Germinal center (tissue), 1 donor: Measurements from ENCODE around the gene CEP41.

Source experiments
- DNase-seq: peaks from one replicate; pipeline ENCODE4 v3.0.0; 2012; ENCODE audit warnings: mixed read lengths, low spot score

The CEP41 gene

DNA sequence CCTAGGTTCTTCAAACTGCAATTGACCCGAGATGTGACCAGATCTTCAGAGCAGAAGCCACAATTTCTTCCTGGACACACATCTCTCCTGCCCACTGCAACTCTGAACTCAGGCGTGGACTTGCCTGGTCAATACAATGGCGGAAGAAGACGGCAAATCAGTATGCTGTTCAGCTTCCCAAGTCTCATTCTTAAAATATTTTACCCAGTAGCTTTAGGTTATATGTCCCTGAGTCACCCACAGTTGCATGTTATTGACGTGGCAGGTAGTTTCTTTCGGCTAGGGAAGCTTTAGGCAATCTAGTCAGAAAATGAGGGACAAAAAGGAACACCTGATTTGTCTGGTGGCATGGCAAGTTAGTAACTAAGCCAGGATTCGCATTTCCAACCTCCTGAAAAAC lies 22.5 kb downstream of the CEP41 start:
- no peak for DNase-seq

DNA sequence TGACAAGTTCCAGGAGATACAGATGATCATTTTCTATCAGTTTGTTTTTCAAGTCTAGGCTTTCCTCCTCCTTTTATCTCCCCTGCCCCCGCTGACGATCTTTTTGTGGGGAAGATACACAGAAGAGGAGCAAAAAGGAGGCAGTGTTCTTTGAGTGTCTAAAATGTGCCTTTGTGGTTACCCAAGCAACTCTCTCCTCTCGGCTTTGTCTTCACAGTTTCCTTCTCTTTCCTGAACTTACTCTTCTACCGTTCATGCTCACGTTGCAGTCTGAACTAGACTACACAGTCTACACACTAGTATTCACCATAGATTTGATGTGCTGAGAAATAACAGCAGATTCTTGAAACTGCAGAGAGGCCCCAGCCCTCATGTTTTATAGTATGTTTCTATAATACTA lies 23.6 kb downstream of the CEP41 start:
- no peak for DNase-seq

DNA sequence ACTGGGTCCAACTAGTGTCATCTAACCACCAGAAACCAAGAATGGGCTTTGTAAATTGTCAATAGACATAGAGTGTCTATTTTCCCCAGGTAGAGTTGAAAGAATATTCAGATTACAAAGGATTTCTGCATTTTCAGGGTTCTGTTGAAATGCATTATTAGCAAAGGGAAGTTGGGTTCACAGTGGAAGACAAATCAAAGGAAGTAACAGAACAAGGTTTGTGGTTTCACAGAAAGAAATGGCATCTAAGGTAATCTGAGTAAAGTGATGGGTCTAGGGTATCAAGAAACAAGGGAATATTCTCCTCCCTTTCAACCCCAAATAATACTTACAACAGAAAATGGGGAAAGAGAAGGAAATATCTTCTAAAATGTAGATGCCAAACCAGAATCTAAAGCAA lies 25.8 kb downstream of the CEP41 start:
- DNase-seq = no peak

DNA sequence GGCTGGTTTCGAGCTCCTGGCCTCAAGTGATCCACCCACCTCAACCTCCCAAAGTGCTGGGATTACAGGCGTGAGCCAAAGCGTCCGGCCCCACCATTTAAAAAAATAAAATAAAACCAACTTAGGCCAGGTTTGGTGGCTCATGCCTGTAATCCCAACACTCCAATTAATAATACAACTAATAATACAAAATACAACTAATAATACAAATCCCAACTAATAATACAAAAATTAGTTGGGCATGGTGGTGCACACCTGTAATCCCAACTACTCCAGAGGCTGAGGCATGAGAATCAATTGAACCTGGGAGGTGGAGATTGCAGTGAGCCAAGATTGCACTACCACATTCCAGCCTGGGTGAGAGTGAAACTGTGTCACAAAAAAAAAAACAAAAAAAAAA lies 27.6 kb downstream of the CEP41 start:
- no peak for DNase-seq

DNA sequence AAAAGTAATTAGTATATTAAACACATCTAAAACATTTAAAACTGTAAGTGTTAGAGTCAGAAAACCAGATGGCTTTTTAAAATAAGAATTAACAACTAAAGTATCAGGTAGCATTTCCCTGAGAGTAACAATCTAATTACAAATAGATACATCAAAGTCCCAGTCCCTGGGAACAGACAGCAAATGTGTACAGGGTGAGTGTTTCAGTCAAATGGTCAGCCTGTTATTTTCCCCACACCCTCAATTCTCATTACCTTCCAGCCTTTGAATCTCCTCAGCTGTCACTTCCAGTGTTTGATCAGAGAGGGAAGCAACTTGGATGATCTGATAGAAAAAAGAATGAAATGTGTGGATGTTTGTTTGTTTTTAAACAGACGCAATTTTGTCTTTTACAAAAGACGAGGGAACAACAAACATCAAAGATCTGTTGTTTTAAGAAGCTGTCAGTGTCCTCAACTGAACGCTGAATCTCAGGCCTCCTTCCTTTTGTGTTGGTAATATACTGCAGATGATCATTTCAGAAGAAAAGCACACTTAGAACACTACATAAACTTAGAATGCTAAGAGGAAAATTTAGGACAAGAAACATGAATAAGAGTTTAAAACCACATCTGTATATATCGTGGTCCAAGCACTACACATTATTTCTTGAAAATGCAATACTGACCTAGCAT lies 29.8 kb downstream of the CEP41 start:
- no peak for DNase-seq

DNA sequence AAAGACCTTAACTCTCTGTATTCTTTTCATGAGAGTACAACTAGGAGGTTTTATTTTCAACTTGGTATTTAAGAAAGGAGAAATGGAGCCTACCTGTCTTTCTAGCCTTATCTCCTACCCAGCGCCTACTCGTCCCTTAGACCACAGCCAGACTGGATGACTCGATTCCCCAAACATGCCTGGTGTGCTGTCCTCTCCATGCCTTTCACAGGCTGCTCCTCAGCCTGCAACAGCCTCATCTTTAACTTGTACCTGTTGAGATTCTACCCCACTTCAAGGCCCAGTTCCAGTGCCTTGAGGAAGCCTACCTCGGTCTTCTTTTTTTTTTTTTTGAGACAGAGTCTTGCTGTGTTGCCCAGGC lies 31.1 kb downstream of the CEP41 start:
- DNase-seq = no peak

DNA sequence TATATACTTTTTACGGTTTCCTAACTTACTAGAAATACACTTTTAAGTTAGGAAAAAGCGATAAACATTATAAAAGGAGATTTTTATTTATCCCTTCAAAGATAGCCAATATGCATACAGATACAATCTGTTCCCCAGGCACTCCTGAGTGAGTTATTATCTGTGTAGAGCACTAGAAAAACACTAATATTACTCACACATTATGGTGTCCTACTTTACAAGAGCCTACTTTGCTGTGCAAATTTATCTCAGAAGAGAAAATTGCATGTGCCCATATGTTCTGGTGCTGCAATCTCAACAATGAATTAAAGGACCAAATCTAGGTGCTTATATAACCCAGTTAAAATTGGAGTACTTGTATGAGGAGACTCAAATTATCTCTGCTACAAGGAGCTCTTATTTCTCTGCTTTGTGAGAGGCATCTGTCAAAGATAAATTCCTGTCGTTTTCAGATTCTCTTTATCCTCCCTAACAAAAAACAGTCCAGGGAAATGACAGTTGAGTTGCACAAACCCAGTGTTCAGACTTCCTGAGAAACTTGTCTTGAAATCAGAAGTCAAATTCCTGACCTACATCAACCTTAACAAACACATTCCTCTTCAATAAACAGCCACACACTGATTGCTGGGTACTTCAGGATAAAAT lies 31.6 kb downstream of the CEP41 start:
- no peak for DNase-seq

DNA sequence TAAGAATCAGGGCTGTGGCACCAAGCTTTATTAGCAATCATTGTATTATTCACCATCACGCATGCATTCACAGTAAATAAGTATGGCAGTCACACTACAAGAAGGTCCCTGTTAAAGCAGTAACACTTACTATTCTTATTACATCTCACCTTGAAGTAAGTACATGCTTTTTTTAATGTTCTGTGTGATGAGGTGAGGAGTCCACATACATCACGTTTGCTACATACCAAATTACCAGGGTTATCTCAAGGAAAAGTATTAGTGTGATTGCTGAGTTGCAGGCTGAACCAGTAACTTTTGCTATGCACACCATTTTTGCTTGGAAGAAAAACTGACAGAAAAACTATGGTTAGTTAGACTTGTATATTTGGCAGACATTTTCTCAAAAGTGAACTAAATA lies 35.8 kb downstream of the CEP41 start:
- no peak for DNase-seq

DNA sequence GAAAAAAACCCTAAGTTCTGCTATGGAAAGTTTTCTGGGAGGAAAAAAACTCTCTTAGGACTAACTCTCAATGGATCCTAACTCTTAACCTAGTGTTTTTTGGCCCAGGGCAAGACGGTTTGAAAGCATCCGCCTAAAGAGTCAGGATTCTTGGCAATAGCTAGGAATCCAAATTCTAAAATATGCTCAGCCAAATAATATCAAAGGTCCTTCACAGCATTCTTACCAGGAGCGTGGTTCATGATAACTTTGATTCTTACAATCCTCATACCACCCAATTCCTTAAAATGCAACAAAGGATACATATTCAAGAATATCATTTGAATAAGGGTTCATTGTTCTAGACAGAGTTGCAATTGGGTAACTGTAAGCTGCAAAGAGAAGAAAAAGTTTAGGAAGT lies 39.2 kb downstream of the CEP41 start:
- DNase-seq = no peak

DNA sequence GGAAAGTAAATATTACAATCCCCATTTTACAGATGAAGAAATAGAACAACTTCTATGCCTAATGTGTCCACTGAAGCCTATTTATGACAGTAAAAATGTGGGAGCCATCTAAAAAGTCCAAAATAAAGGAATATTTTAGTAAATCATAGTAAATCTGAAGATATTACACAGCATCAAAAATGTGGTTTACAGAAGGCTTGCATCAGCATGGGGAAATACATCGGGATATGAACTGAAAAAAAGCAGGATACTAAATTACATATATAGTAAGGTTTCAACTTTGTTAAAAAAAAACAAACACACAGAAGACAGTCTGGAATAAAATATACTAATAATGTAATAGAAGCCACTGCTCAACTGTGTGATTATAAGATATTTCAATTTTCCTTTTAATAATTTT lies 39.7 kb downstream of the CEP41 start:
- DNase-seq = no peak

DNA sequence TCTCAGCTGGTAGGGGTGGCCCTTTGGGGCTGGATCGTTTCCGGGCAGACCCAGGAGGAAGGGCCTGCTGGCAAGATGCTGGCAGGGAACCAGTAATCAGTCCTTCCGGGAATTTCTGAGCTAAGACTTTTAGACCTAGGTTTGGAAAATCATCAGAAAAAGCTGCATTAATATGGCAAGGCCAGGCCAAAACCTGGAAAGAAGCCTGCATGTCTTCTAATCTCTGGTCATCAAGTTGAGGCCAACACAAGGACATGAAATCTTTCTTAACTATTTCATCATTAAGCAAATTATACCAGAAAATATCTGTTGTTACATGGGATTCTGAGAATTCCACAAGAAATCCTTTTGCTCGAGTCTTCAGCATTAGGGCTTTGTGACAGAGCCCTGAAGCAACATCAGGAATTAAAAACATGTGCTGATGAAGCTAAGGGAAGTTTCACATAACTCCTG lies 40.7 kb downstream of the CEP41 start:
- no peak for DNase-seq

DNA sequence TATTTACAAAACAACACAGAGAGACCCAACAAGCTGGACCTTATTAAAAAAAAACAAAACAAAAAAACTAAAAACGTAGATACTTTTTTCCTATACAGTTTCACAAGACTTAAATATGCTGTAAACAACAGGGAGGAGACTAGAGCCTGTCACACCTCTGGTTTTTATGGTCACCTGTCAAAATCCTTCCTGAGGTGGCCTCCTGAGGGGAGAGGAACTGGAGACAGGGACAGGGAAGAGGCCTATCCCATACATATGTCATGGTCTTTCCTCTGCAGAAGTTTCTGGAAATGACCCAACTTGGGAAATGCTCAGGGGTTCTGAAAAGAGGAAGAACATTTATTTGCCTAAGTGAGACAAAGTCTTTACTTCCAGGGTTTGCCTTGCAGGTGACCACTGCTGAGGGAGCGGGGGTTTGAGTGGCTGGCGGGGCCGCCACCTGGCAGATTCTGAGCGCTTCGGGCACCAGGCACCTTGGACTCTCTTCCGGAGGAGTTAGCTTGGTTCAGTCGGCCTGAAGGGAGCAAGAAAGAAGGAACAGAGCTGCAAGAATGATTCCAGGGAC lies 42.2 kb downstream of the CEP41 start:
- no peak for DNase-seq

DNA sequence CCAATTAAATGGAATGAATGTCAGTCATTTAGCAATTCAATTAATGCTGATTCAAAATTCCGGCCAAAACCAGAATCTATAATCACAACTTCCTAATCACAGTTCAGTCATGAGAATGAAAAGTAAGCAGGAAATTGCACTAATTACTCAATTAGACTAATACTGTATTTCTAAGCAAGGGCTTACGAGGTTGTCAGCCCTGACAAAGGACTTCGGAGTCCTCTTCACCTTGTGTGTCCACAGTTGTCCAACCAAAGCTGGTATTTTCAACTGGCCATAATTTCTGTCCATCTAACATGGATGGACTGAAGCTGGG lies 43.1 kb downstream of the CEP41 start:
- DNase-seq = no peak

DNA sequence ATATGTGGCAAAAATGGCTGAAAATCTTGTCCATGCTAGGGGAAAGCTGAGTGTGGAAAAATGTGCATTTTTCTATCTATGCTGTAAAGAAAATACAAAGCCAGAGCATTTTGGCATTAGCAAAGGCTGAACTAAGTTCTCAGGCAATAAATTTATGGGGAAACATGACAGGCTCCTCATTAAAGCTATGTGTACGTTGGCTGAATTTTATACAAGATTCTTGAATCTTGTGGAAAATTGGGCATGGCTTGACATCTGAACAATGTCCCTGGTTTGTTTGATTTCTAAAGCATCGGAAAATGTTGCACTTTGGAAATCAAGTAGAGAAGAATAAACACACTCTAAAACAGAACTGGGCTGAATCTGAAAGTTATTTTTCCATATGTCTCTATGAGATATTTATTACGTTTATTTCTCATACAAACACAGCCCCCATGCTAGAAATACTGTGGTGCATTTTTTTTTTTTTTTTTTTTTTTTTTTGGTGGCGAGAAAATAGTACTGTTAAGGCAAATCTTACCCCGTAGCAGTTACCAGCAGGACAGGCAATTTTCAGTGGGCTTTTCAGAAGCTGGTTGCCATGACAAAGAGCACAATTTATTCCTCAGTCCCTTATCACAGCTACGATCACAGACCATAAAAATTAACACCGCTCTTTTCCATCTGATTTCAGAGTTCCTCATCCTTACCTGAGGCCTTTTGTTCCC lies 43.6 kb downstream of the CEP41 start:
- no peak for DNase-seq

DNA sequence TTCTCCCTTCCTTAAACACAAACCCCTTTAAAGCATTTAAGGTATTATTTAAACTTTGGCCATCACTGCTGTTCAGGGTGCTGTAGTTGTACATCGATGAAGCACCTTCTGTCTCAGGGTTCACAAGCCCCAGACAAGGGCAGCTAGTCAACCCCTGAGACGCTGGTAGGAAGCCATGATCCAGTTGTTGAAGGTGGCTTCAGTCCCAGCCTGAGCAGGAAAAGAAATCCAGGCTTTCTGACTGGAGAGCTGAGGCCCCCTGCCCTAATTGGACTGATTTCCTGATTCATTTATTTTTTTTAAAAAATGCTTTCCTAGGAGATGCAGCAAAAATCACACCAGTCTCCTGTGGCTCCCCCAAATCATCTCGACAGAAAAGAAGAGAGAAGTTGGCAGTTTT lies 44.7 kb downstream of the CEP41 start:
- DNase-seq = no peak

DNA sequence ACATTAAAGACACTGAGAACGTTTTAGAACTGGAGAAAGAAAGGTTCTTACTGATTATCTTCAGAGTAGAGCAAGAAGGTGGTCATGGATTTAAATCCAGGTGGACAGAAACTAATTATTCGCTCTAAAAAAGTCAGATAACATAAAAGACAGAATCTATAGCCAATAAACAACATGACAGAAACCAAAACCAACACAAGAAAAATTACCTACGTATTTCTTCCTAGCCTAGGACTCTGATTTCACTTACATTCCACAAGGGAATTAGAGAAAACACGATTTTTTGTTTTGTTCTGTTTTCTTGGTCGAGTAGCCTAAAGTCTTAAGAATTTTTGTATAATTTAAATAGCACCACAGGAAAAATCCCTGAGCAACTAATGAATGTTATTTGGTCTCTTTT lies 45.4 kb downstream of the CEP41 start:
- DNase-seq = no peak

DNA sequence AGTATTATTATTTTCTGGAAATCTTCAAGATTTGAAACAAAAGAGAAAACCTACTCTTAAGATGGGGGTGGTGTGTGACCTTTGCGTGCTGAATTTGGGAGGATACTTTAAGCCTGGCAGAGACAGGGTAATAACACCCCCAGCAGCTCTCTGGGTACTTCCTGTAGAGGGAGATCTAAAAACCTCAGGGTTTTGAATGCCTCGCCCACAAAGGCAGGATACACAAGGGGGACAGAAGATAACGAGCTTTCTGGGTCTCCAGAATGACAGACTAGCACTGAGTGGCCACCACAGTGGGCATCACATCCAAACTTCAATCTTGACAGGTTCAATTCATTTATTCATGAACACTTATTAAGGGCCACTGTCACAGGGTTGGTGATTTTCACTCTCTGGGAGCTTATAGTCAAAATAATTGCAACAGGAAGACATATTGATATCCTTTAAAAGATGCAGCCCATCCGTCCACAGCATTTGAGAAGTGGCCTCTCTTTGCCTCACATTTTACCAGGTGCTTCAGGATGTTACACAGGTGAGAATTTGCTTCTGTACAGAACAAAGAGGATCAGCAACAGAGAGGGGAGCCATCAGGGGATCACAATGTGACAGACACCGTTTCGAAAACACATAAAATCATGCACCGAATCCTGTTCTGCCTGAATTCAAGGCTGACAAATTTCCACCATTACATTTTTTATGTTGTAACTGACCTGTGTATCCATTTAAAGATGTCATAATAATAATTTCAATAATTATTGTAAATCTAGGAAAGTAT lies 46.2 kb downstream of the CEP41 start:
- DNase-seq = no peak

DNA sequence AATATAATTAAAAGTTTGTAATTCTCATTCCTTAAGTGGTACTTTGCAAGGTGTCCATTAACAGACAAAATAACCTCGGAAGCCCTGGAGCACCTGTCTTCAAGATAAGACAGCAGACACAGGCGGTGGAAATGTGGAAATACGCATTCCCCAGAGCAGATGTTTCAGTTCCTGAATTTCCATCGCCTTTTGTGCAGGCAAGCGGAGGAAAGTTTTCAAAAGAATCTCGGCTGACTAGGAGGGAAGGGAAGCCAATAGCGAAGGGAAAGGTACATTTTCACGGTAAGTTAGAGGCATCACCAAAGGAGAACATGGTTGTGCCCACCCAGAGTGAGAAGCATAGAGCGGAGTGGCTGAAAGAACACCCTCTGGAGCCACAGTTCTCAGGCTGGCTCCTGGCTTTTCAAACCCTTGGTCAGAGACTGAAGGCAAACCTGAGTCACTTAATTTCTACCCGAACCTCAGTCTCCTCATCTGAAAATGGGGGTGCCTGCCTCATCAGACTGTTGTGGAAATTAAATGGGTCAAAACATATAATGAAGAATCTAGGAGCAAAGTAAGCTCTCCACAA lies 46.9 kb downstream of the CEP41 start:
- DNase-seq = no peak

DNA sequence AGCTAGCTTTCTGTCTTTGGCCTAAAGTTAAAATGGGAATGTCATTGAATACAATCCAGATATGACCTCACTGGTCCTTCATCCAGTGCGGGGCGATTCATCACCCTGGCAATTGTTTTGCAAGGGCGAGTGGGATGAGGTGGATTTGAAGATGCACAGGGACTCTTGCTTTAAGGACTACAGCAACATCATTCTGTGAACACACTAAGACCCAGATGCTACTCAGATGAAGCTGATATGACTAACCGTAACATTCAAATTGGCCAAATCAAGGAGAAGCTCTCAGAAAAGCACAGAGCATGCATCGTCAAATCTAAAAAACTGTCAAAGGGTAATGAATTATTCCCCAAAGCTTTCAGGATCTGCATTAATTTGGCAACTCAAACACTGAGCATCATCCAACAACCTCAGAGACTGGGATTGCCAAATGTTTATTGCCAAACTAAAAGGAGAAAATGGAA lies 47.7 kb downstream of the CEP41 start:
- DNase-seq = no peak

DNA sequence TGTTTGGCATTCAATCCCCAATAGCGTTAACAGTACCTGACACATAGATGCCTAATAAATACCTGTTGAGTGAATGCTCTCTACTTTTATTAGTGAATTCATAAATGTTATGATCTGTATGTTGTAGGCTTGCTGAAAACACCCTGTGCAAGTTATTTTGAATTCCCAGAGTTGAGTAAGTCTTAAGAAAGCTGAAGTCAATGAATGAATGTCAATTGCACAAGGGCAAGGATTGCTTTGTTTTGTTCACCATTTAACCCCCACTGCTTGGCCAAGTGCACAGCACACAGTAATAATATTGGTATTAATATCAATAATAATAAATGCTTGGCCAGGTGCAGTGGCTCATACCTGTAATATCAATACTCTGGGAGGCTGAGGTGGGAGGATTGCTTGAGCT lies 50.3 kb downstream of the CEP41 start:
- DNase-seq = no peak

DNA sequence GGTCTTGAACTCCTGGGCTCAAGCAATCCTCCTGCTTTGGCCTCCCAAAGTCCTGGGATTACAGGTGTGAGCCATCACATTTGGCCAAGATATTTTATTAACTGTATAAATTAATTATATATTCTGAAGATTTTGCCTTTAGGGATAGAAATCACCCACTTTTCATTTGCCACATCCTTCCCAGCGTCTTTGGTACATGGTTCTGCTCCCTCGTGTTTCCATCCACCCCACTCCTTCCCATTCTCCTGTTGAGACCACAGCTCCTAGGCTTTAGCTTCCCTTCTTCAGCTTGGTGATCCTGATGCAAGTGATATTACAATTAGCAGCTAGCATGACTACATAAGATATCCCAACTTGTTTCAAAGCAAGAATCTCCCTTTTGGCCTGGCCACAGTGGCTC lies 52.1 kb downstream of the CEP41 start:
- DNase-seq = no peak
